Measurements from ENCODE around the gene IL22RA2.

Gene IL22RA2

DNA sequence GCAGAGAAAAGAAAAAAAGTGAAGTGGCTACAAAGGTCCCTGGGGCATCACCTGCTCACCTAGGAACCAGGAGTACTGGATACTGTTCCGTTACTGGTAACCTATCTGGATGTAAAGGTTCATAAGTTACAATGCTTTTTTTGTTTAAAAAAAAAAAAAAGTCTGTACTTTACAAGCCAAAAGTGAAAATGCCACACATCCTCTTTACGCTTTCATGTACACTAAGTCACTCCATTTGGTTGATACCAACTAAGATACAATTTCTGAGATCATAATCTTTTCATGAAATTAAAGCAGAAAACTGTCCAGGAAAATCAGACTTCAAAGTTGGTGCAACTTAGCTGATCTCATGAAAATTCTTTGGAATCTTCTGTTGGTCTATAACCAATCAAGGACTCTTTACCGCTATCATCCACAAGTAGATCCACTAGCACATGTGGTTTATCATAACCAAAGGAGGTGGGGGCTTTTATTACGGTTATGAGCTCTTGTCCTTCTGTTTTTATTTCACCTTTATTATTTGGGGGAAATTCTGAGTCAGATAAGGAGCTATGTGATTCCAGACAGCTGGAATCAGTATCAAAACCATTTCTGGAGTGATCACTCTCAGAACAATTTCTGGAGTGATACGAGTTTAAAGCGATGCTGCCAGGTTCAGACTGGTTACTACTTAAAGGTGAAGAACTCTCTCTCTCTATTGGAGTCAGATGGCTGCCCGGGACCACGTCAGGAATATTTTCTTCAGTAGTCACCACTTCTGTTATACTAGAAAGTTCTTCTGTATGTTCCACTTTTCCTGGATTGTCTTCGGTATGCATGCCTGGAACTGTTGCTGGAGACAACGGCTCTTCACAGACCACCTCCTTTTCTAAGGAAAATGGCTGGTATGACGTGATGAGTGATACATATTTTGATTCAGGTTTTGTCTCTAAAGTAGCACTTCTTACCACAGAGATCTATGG, 24.5 kb upstream of the IL22RA2 start:
- no peak for DNase-seq (ENCODE audit: low read depth in 2 of 3, low spot score in 1 of 3)

DNA sequence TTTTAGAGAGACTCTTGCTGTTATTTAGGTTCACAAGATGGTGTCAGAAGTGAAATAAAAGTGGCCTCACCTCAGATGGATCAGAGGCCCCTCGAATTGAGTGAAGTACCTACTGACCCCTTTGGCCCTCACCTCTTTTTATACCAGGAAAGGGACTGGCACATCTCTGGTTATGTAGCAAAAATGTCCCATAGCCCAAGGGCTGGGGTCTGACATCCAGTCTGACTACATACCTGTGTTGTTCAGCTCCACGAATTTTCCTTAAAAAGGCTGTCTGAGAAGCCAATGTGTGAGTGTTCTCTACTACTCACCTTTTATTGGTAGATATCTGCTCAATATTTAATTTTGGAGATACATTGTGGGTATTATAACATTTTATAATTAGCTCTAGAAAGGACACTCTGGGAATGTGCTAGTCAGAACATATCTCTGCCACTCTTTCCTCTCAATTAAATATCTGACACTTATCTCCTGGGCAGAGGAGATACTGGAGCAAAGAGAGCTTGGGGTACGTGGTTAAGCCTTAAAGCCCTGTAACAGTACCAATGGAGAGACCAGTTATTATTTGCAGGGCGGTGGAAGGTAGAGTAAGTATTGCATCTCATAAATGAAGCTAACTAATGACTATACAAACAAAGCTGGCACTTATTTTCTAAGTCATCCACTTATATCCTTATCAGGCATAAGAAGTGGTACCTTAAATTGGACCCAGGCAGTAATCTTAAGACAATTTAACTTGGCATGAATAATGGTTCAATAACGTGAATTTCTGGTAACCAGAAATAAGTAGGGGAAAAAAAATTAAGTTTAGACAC, 20.0 kb upstream of the IL22RA2 start:
- no peak for DNase-seq (ENCODE audit: low read depth in 2 of 3, low spot score in 1 of 3)

DNA sequence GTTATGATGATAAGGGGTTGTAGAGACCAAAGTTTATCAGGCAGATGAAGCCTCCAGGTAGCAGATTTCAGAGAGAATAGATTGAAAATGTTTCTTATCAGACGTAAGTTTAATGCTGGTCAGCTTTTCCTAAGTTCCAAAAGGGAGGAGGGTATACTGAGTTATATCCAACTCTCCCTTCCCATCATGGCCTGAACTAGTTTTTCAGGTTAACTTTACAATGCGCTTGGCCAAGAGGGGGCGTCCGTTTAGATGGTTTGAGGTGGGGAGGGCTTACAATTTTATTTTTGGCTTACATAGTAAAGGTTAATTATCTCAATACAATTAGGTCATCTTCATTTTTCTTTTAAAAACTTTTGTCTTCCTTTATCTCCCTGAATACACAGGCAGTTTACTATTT, 19.4 kb upstream of the IL22RA2 start:
- no peak for DNase-seq (ENCODE audit: low read depth in 2 of 3, low spot score in 1 of 3)

DNA sequence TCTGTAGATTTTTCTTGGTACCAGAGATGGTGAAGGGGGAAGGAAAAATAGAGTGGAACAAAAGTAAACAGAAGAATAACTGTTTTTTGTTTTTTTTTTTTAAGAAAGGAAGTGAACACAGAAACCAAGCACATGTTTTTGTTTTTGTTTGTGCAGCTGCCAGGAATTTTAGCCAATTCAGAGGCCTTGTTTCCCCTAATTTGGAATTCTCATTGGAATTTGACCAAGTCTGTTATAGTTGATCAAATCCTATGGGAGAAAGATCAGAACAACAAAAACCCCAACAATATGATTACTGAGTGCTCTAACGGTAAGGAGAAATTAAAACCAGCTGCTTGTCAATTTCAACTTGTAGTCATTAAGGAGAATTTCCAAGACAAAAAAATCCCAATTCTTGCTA, 18.2 kb upstream of the IL22RA2 start:
- DNase-seq (ENCODE audit: low read depth in 2 of 3, low spot score in 1 of 3): no peak

DNA sequence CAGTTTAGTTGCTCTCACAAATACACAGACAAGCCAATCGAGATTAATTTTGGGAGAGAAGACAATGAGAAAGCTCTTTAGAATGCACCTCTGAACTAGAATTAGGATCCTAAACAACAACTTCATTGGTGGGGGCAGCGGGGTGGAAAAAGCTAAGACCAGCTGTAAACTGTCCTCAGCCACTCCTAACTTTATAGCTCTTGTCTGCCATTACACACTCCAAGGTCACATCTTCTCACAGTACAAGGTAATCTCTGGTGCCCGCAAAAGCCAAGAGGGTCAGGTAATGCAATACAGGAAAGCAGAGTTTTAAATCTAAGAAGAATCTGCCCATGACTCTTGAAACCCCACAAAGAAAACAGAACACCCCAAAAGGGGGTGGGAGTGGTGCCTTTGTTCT, 17.8 kb upstream of the IL22RA2 start:
- DNase-seq (ENCODE audit: low read depth in 2 of 3, low spot score in 1 of 3): no peak

DNA sequence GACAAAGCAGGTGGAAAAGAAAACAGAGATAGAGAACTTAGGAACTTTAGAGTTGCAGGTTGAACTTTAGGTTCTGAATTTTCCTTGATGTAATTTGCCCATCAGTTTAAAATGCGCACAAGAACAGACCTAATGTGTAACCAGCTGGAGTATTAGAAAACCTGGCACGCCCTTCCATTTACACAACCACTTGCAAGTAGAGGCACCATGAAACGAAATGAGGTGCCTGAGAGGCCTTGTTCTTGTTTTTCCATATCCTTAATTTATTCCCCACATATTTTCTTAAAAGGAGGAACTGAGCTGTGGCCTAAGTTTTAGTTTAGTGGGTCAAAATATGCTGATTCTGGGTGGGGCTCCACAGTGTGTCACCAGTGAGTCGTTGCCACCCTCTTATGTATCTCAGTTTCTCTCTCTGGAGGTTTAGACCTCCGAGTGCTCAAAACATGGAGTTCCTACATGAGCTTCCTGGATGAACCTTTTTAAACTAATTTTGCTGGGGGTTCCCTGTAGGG, 17.2 kb upstream of the IL22RA2 start:
- DNase-seq (ENCODE audit: low read depth in 2 of 3, low spot score in 1 of 3): no peak

DNA sequence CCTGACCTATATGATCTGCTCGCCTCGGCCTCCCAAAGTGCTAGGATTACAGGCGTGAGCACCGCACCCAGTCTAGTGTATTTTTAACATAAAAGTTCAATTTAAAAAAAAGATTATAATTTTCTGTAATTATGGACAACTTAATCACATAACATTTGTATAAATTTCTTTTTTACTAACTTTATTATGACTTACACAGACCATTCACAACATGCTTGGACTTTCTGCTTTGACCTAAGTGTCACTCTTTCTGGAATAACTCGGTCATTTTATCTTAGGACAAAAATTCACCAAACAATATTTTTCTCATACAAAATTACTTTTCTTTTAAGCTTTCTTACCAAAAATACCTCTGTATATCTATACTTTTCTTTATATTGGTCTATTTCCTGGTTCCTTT, 15.4 kb upstream of the IL22RA2 start:
- DNase-seq (ENCODE audit: low read depth in 2 of 3, low spot score in 1 of 3): peak in 1 of 3 donors; percentile 32

DNA sequence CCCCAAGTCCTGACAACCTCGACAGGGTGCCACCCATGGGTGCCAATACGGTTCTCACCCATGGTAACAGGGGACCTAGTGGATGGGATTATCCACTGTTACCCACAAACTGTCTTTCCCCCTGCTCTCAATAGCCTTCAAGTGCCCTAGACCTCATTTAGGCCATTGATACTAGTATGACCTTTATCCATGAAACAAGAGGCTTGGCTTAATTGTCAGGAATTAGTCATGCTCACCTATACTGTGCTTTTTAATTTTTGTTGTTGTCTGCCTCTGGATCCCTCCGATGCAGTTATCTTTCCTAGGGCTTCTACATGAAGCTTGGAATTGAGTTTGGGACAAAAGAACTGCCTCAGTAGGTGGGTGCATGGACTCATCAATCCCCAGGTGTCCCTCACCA, 11.8 kb upstream of the IL22RA2 start:
- no peak for DNase-seq (ENCODE audit: low read depth in 2 of 3, low spot score in 1 of 3)

DNA sequence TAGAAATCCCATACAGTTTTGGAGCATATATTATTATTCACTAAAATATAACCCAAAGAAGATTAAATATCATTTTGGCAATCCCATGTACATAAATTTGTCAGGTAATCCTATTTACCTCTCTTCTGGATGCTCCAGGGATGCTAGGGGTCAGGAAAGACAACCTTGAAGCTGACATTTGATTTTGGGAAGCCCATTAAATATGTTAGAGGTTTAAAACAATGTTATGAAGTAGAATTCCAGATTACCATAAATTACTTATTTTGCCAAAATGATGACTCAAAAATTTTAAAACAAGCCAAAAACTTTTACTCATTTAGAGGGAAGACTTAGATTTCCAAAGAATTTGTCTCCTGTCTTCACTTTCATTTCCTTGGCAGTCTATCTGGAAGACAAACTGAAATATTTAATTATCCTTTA, 9.2 kb upstream of the IL22RA2 start:
- no peak for DNase-seq (ENCODE audit: low read depth in 2 of 3, low spot score in 1 of 3)

DNA sequence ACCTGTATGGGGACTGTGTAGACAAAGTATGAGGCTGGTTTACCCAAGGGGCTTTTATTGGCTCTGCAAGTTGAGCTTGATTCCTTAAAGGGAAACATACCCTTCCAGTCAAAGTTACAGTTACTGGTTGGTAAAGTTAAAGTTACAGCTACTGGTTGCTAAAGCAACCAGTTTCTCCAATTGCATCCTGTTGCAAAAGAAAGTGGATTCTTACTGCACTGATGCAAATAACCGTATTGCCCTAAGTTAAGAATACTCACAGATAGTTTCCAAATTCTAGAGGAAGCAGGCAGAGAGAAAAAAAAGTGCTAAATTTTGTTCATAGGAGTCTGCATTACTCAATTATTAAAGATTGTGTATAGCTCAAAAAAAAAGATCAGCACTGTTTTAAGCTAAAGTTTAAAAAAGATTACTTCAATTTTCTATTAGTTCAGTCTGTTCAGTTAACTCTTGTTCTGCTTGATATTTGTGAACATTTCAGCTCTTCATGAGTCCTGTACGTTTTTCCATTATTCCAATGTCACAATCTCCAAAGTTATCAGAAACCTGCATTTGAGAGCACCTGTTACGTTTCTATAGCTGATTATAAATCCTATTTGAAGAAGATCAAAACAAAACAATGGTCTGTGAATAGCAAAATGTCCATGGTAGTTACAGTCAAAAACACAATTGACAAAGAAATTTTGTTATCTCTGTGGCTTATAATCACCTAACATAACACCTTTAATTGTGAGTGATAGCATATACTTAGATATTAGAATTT, 8.6 kb upstream of the IL22RA2 start:
- no peak for DNase-seq (ENCODE audit: low read depth in 2 of 3, low spot score in 1 of 3)

DNA sequence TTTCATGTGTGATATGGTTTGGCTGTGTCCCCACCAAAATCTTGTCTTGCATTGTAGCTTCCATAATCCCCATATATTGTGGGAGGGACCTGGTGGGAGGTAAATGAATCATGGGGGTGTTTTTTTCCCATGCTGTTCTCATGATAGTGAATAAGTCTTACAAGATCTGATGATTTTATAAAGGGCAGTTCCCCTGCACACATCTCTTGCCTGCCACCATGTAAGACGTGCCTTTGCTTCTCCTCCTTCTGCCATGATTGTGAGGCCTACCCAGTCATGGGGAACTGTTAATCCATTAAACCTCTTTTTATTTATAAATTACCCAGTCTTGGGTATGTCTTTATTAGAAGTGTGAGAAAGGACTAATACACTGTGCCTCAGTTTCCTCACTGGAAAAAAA, 4.2 kb upstream of the IL22RA2 start:
- DNase-seq (ENCODE audit: low read depth in 2 of 3, low spot score in 1 of 3): no peak

DNA sequence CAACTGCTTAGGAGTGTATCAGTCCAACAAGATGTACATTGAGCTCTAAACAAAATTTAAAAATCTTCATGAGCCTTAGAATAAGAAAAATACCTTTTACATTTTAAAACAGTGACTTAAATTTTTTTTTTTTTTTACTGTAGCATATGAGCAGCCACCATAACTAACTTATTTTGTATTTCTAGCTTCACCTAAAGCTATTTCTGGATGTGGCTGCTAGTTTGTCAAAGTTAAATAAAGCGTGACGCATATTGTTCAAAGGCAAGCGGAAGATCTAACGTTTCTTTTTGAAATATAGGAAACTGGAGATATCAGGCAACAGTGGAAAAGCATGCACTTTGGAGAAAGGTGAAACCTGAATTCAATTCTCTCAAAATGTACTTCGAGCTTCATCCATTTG, 3.3 kb upstream of the IL22RA2 start:
- DNase-seq (ENCODE audit: low read depth in 2 of 3, low spot score in 1 of 3): no peak

DNA sequence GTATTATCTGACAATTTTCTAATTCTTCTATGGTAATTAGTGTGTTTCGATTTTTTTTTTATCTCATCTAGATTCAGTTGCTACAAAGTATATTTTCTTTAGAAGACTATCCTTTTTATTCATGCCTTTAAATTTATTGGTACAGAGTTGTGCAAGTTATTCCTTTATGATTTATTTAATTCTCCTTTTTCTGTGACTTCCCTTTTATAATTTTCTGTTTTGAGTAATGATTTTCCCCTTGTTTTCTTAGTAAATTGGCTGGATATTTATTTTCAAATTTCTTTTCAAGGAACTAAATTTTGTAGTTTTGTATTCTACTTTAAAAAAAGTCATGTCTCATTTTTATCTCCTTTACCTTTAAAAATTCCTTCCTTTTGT, 2.4 kb upstream of the IL22RA2 start:
- no peak for DNase-seq (ENCODE audit: low read depth in 2 of 3, low spot score in 1 of 3)

DNA sequence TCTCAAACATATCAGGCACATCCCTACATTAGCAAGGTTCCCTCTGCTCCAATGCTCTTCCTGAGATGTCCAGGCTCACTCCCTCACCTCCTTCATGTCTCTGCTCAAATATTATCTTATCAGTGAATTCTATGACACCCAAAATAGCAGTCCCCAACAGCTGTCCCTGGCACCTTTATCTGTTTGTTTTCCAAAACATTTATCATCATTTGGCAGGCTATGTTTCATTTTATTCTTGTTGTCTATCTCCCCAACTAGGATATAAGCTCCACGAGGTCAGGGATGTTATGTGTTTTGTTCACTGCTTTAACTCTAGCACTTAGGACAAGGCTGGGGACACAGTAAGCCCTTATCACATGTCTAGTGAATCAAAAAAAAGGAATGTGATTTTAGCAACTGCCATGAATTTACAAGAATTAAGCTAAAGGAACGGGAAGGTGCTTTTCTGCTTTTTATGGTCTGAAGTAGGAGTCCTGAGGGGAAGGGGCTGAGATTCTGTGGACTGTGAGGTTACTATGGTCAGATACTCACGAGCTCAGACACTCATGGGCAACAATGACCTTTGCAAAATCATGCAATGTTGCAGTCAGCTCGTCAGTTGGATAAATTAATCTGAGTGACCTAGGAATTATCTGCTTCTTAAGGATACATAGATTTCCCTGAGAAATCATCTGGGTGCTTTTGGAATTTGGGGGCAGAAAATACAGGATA, 1.9 kb upstream of the IL22RA2 start:
- DNase-seq (ENCODE audit: low read depth in 2 of 3, low spot score in 1 of 3): no peak

DNA sequence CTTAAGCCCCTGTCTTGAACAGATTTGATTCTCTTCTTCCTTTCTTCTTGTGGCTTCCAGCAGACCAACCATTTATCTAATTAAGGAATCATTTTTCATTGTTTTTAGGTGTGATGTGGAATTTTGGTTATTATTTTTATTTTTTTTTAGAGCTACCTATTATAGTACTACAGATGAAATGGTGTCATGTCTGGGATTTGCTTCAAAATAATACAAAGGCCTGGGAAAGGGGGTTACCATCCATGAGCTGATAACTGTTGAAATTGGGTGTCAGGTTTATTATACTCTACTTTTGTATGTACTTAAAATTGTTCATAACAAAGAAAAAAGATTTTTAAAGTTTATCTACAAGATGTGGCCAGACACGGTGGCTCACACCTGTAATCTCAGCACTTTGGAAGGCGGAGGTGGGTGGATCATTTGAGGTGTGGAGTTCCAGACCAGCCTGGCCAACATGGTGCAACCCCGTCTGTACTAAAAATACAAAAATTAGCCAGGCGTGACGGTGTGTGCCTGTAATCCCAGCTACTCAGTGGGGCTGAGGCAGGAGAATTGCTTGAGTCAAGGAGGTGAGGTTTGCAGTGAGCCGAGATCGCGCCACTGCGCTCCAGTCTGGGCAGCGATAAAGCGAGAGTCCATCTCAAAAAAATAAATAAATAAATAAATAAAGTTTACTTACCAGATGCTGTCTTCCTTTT, 561 bp downstream of the IL22RA2 start:
- no peak for DNase-seq (ENCODE audit: low read depth in 2 of 3, low spot score in 1 of 3)

DNA sequence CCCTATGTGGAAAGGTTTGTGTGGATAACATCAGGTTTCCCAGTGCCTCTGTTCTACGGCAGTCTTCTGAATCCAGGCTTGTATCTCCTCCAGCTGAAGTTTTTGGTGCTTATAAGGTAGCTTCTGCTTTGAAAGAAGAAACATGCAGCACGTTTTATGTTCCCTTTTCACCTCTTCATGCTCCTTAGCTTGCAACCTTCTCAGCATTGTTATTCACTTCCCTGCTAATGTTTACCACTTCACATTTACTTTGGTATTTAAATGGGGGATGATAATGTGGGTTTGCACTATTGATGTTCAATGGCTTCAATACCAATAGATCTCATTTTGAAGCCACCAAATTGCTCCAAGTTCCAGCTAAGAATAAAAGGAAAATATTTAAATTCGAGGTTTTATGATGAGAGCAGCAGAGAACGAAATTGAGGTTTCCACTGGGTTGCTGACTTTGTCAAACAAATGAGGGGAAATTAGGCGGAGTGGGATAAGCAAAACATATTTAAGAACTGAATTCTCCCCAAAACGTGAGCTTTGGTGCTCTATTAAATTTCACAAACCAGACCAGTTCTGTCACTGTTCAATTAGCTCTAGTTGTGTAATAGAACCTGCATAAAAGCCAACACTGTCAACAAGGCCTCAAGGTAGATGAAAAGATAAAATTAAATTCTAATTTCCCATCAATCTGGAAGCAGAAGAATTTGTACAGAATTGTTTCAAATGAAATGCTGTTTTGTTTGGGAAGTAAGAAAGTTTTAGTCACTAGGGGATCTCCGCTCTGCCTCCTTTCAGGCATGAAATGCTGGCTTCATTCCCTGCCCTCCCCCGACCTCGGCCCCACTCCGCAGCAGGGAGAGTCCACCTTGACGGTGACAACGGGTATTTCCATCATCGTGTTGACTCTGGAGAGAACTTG, 1.4 kb downstream of the IL22RA2 start:
- no peak for DNase-seq (ENCODE audit: low read depth in 2 of 3, low spot score in 1 of 3)

DNA sequence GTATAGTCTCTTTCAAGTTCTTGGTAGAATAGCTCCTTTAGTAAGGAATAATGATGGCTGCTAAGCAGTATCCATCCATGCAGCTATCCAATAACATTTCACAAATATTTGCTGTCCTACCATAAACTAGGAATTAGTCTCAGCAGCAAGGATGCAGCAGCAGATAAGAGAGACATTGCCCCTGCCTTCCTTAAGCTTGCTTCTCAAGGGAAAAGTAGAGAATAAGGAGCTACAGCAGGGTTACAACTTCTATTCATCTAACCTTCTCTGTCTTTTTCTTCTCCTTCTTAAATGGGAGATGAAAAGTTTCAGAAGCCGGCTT, 2.4 kb downstream of the IL22RA2 start:
- DNase-seq (ENCODE audit: low read depth in 2 of 3, low spot score in 1 of 3): no peak

DNA sequence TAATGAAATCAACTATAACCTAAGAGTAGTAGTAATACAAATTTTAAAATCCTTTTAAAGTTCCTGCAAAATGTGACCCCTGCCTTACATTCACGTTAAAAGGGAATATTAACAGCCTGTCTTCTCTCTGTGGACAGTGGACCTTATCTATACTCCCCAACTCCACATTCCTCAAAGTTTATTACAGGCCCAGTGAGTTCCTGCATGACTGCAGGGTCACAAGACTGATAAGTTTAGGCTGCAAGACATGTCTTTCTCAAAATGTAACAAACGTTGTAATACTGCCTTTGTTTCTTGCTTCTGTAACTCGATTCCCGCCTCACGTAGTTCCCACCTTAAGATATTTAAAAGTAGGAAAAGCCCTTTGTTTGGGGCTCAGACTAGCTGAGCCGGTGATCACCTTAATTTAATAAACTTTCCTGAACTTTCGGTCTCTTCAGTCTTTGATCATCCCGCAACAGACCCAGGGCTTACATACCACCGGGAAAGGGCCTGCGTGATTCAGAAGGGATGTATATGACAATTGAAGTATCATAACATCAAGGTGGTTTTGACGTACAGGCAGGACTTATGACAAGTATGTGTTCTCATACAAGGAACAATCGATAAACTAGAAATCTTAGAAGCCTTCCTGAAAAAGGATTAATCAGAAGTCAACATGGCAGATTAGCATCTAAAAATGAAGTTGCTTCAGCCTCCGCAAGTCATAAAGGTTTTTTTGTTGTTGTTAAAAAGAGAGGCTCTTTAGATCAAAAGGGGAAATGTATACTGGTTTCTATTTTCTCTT, 3.0 kb downstream of the IL22RA2 start:
- DNase-seq (ENCODE audit: low read depth in 2 of 3, low spot score in 1 of 3): no peak

All from stimulated activated CD4-positive, alpha-beta T cell treated with anti-CD3 and anti-CD28 coated beads, Interleukin-12 subunit alpha, Interleukin-12 subunit beta, amount 100 ng/mL, for 48 hours (primary cell).